ENCODE measurements around the gene CLSTN1.

DNA sequence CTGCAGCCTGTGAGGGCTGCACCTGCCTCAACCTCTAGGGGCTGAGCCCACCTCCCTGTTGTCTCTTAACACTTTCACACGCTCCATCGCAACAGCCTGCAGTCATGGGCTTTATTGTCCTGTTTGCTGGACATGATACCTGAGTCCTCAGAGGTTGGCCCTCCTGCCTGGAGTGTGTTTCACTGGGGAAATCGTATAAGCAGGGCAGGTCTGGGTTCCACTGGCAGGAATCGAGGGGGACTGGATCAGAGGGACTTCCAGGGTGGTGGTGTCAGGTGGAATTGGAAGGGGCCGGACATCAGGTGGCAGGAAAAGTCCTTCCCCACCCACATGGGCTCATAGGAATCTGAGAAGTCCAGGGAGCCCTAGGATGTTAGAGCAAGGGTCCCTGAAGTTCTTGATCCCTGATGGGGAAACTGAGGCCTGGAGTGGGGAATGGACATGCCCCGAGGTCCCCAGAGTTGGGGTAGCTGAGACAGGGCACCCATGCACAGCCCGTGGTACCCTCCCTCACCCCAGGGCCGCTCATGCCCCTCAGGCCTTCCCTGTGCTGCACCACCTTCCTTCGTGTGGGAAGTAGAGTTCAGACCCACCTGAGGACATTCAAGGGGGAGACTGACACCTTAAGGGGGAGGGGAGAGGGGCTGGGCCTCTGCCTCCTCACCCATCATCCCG lies 105.6 kb downstream of the CLSTN1 start:
- no peak for TF ChIP-seq ZFP3 (CRISPR knock-in tag; IDR thresholded peaks at IDR 0.05)
- no peak for TF ChIP-seq ZNF565 (CRISPR knock-in tag; conservative IDR thresholded peaks at IDR 0.05; ENCODE audit: low read depth)
- TF ChIP-seq TOX (CRISPR knock-in tag; IDR thresholded peaks at IDR 0.05; ENCODE audit: borderline replicate concordance) = no peak
- TF ChIP-seq, protein P1, sequence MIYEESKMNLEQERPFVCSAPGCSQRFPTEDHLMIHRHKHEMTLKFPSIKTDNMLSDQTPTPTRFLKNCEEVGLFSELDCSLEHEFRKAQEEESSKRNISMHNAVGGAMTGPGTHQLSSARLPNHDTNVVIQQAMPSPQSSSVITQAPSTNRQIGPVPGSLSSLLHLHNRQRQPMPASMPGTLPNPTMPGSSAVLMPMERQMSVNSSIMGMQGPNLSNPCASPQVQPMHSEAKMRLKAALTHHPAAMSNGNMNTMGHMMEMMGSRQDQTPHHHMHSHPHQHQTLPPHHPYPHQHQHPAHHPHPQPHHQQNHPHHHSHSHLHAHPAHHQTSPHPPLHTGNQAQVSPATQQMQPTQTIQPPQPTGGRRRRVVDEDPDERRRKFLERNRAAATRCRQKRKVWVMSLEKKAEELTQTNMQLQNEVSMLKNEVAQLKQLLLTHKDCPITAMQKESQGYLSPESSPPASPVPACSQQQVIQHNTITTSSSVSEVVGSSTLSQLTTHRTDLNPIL (CRISPR knock-in tag; IDR thresholded peaks at IDR 0.05; ENCODE audit: low read depth) = no peak
- TF ChIP-seq PPARA (CRISPR knock-in tag; IDR thresholded peaks at IDR 0.05; ENCODE audit: borderline replicate concordance) = no peak
- no peak for TF ChIP-seq TCF4 (CRISPR knock-in tag; IDR thresholded peaks at IDR 0.05; ENCODE audit: borderline replicate concordance)
- TF ChIP-seq, protein P2, sequence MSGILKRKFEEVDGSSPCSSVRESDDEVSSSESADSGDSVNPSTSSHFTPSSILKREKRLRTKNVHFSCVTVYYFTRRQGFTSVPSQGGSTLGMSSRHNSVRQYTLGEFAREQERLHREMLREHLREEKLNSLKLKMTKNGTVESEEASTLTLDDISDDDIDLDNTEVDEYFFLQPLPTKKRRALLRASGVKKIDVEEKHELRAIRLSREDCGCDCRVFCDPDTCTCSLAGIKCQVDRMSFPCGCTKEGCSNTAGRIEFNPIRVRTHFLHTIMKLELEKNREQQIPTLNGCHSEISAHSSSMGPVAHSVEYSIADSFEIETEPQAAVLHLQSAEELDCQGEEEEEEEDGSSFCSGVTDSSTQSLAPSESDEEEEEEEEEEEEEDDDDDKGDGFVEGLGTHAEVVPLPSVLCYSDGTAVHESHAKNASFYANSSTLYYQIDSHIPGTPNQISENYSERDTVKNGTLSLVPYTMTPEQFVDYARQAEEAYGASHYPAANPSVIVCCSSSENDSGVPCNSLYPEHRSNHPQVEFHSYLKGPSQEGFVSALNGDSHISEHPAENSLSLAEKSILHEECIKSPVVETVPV (CRISPR knock-in tag; IDR thresholded peaks at IDR 0.05) = no peak
- TF ChIP-seq, protein P3, sequence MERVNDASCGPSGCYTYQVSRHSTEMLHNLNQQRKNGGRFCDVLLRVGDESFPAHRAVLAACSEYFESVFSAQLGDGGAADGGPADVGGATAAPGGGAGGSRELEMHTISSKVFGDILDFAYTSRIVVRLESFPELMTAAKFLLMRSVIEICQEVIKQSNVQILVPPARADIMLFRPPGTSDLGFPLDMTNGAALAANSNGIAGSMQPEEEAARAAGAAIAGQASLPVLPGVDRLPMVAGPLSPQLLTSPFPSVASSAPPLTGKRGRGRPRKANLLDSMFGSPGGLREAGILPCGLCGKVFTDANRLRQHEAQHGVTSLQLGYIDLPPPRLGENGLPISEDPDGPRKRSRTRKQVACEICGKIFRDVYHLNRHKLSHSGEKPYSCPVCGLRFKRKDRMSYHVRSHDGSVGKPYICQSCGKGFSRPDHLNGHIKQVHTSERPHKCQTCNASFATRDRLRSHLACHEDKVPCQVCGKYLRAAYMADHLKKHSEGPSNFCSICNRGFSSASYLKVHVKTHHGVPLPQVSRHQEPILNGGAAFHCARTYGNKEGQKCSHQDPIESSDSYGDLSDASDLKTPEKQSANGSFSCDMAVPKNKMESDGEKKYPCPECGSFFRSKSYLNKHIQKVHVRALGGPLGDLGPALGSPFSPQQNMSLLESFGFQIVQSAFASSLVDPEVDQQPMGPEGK (CRISPR knock-in tag; IDR thresholded peaks at IDR 0.05; ENCODE audit: borderline replicate concordance) = no peak
- no peak for TF ChIP-seq OSR1 (CRISPR knock-in tag; IDR thresholded peaks at IDR 0.05)
- TF ChIP-seq ZFP30 (CRISPR knock-in tag; IDR thresholded peaks at IDR 0.05) = no peak
- no peak for TF ChIP-seq ZNF70 (CRISPR knock-in tag; IDR thresholded peaks at IDR 0.05)
- no peak for TF ChIP-seq ESRRG (CRISPR knock-in tag; IDR thresholded peaks at IDR 0.05)
- no peak for TF ChIP-seq ZC3H10 (CRISPR knock-in tag; IDR thresholded peaks at IDR 0.05)
- TF ChIP-seq RARB (CRISPR knock-in tag; IDR thresholded peaks at IDR 0.05) = no peak
